Cortex of kidney (tissue), 1 donor: Measurements from ENCODE around the gene OXNAD1.
A peak's percentile ranks its signal among the peaks of the same experiment; 100 is the strongest.

Experiments
- DNase-seq: peaks from one replicate; lab custom pipeline; 2025; lab: John Stamatoyannopoulos, UW

The OXNAD1 gene

GRCh38 chr3:16264708-16265454 is at the start of gene OXNAD1, which contains the start of gene DPH3:
Gene OXNAD1, plus strand, starts transcription at chr3:16265212. Its CDS starts 5,741 bp downstream, at chr3:16270953.
Gene DPH3, minus strand, starts transcription at chr3:16264943. Its CDS starts 67 bp downstream, at chr3:16264876.
- DNase-seq: peak; percentile 76

- DNase-seq: no peak
These were observed 48.6 kb upstream of the OXNAD1 start for GRCh38 chr3:16216373-16216935.

GRCh38 chr3:16219777-16220176 is 45.2 kb upstream of the OXNAD1 start:
- DNase-seq: no peak

DNA sequence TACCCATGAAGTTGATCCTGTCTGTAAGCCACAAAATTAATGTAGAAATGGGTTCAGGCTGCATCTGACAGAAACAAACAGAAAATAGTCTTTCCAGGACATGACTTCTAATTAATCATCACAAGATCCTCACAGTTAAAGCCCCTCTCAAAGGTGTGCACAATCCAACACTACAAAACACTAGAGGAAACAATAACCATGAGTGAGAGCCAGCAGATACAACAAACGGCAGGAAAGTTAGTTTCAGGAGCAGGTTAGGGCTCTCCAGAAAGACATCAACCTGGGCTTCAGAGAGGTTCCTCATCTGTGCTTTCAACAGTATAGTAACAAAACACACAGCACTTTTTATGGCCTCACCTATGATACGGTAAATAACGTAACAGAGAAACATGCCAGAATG is 43.0 kb upstream of the OXNAD1 start:
- DNase-seq: no peak

DNA sequence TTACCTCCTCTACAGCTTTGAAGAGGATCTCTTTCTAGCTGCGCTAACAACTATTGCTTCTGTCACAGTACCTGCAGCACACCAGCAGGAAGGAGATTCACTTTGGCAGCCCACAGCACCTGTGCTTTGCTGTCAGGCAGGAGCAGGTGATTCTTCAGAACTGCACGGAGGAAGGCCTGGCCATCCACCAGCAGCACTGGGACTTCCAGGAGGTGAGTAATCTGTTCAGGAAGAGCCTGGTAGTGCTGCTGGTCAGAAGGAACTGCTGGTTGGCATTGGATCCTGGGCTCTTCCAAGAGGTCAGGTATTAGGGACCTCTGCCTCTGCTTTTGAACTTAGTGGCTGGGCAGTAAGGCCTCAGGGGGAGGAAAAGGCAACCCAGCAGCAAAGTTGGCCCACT is 42.5 kb upstream of the OXNAD1 start:
- no peak for DNase-seq

DNA sequence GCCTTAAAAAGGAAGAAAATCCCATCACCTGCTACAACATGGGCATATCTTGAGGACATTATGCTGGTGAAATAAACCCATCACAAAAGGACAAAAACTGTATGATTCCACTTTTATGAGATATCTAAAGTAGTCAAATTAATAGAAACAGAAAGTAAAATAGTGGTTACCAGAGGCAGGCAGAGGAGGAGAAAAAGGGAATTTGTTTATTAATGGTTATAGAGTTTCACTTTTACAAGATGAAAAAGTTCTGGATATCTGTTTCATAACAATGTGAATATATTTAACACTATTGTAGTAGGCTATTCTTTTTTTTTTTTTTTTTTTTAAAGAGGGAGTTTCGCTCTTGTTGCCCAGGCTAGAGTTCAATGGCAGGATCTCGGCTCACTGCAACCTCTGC is 40.7 kb upstream of the OXNAD1 start:
- DNase-seq: no peak

DNA sequence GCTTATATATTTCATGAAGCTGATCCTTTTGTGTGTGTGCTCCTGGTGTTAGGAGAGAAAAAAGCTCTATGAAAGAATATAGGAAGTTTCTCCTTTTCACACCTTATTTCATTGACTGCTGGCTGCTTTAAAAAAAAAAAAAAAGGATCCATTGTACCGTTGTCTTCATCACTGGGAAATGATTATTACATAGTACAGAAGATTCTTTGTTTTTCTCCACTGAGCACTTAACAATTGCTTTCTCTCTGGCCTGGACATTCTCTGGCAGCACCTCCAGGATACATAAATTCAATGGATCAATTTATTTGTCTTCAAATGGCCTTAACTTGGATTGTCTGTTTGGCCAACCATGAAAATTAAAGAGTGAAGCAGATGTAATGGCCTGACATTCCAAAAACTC is 37.4 kb upstream of the OXNAD1 start:
- no peak for DNase-seq

DNA sequence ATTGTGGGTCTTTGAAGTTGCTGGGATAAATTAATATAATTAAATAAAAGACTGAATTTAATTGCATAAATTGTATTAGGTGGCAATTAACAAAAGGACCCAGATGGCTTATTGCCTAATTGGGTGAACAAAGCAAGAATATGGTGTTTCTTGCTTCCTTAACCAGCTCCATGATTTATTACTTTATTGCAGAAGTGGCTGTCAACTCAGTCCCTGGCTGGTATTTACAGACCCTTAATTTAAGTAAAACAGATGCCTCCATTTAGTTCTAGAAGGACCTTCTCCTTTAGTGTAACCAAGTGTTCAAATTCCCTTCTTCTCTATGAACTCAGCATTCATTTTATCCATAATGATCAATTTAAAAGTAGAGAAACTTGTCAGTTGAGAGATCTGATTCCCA is 35.3 kb upstream of the OXNAD1 start:
- DNase-seq: no peak

DNA sequence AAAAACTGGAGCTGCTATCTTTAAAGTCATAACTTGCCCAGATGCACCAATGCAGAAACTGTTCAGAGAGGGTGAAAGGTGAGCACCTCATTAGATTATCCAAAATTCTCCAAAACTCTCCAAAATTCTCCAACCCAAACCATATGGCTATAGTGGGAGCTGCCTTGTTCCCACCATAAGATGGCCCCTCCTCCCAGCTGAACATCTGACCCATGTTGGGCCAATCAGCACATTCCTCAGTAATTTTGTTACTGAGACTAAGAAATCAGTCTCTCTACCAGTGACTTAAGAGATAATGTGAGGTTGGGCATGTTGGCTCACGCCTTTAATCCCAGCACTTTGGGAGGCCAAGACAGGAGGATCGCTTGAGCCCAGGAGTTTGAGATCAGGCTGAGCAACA is 33.0 kb upstream of the OXNAD1 start:
- no peak for DNase-seq

GRCh38 chr3:16233806-16234205 is 31.2 kb upstream of the OXNAD1 start:
- DNase-seq: no peak

- no peak for DNase-seq
These were observed 30.7 kb upstream of the OXNAD1 start for GRCh38 chr3:16234281-16234680.

GRCh38 chr3:16236030-16236639 is 28.9 kb upstream of the OXNAD1 start:
- DNase-seq: no peak

DNA sequence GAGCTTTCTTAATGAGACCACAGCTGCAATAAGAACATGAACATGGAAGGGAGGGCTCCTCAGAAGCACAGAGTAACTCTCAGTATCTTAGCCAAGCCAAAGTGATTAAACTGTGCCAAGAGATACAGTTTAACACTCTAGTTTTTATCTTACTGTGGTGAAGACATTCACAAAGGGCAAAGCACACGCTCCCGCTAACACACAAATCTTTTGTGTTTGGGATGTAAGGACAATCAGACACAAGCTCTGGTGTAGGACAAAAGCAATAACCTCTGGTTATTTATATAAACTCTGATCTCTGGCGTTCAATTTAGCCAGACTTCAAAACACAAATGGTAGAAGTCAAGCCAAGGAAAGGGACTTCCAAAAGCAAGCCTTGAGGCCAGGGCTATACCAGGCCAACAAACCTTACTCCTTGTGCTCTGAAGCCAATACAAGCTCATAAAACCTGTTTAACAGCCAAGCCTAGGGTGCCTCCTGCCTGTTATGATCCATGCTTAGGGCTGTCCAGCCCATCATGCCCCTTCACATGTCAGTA is 28.1 kb upstream of the OXNAD1 start:
- DNase-seq: no peak

GRCh38 chr3:16239086-16239770 is 25.8 kb upstream of the OXNAD1 start:
- DNase-seq: no peak

- DNase-seq: no peak
These were observed 25.2 kb upstream of the OXNAD1 start for GRCh38 chr3:16239780-16240179.

GRCh38 chr3:16240229-16241023 is 24.6 kb upstream of the OXNAD1 start:
- DNase-seq: no peak

DNA sequence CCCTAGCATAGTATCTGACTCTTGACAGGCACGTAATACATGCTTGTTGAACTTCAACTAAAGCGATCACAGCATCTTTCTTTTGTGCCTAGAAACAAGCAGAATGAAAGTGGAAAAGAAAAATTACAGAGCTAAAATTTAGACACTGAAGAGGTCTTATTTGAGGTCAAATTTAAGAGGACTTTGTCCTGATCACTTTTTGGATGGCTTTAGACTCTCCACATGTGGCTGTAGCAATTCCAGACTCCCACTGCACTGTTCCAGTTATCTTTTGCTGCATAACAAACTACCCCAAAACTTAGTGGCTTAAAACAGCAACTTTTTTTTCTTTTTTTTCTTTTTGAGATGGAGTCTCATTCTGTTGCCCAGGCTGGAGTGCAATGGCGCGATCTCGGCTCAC is 23.8 kb upstream of the OXNAD1 start:
- DNase-seq: no peak

- DNase-seq: no peak
These were observed 22.8 kb upstream of the OXNAD1 start for GRCh38 chr3:16242177-16242576.

DNA sequence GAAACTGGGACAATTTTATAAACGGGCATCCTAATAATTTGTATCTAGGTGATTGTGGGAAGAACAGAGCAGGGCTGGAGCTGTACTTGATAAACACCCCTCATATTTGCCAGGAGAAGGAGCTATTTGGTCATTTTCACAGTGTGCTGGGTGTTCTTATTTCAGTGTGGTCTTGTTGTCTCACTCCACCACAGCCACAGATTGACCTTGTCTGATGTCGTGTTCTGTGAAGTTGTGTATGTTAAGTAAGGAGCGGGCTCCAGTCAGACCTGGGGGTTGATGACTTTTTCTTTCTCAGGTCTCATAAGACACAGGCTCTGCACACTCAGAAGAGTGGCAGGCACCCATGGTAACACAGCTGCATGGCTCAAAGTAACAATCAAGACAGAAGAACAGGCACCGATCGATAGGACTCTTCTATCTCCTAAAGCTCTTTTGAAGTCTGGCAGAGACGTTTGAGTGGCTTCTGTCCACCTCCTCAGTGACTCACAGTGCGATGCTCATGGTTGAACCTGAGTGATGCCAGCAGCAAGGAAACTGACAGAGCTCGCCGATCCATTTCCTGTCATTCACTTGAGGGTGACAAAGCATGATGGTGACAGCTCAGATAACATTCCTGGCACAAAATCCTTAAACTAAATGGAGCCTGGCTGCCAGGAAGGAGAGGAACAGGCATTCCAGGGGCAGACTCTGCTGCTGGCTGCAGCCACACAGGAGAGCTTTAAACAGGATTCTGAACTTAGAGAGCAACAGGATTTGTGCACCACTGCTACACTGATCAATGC is 21.1 kb upstream of the OXNAD1 start:
- DNase-seq: no peak

- no peak for DNase-seq
These were observed 19.4 kb upstream of the OXNAD1 start for GRCh38 chr3:16245609-16246008.
